ENCODE data around the gene WDR49.

Gene WDR49

DNA sequence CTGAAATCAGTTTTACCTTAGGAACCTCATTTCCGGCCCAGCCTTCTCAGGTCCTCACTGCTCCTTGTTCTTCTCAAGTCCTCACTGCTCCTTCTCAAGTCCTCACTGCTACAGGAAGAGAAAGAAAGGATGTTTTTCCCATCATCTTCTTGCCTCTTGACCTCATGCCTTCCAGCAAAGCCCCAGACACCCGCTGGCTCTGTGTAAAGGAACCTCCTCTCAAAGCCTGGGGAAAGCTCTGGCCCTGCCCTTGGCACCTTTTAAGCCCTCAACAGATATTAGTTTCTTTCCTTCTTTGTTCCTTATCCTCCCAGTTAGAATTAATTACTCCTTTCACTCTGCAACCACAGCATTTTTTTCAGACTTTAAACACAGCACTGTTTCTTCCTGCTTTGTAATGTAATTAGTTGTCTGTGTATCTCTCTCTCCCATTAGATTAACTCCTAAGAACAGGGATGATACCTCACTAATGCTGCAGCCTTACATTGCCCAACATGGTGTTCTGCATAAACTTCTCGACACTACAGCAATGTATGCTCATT is 4.0 kb upstream of the WDR49 start:
- no peak for DNase-seq
- H3K27ac ChIP-seq (ENCODE audit: insufficient read depth in 1 of 2, low read depth in 1 of 2, low read length in 2 of 2, poor library complexity in 1 of 2, severe bottlenecking in 2 of 2), result no peak overlapping the region
- H3K9me3 ChIP-seq (ENCODE audit: control extremely low read depth in 1 of 5, control insufficient read depth in 4 of 5, insufficient read depth in 2 of 5, low read depth in 1 of 5, low read length in 4 of 5), result no peaks in the 10 kb centered on the region
- CTCF ChIA-PET, result no interaction called here
- POLR2A ChIA-PET, result no interaction called here
- H3K27me3 ChIP-seq (replicated peaks in 2 of 5; ENCODE audit: control insufficient read depth in 4 of 5, insufficient read depth in 5 of 5, low read length in 4 of 5), result no peaks in the 10 kb centered on the region
- 100% methylated on average over 3 of the region's 3 CpGs for WGBS (ENCODE audit: insufficient coverage)
- peaks cover 0 to 17% (median 7%) of the 10 kb centered on the region in 4 experiments for H3K4me1 ChIP-seq (ENCODE audit: control extremely low read depth in 1 of 4, control insufficient read depth in 4 of 4, insufficient read depth in 4 of 4, low read length in 3 of 4)
- no peak overlapping the region for H3K4me3 ChIP-seq (ENCODE audit: control insufficient read depth in 1 of 7, extremely low read depth in 1 of 7, insufficient read depth in 4 of 7, low read depth in 2 of 7, low read length in 6 of 7)
- no peaks in the 10 kb centered on the region for H3K36me3 ChIP-seq (ENCODE audit: control insufficient read depth in 4 of 4, insufficient read depth in 4 of 4, low read length in 3 of 4)

DNA sequence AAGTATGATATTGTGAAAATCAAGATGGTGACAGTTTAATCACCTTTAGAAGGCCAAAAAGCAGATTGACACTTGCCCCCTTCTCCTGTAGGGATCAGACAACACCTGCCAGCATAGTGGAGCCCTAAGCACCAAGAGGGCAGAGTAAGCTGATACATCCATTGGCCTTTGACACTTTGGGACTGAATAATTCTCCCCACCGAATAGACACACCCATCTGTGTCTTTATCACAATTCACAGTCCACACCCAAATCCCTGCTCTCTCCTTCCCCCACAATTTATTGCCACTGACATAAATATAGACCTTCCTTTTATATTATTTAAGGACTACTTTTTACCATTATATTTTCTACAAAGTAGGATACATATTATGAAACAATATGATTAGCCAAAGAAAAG is 3.1 kb upstream of the WDR49 start:
- ChIA-PET POLR2A (no interaction called here), CTCF (no interaction called here)
- H3K27me3 ChIP-seq (replicated peaks in 2 of 5; ENCODE audit: control insufficient read depth in 4 of 5, insufficient read depth in 5 of 5, low read length in 4 of 5), result no peaks in the 10 kb centered on the region
- 88% methylated on average over 1 of the region's 1 CpG for WGBS (ENCODE audit: insufficient coverage)
- DNase-seq, result no peak
- H3K27ac ChIP-seq (ENCODE audit: insufficient read depth in 1 of 2, low read depth in 1 of 2, low read length in 2 of 2, poor library complexity in 1 of 2, severe bottlenecking in 2 of 2), result no peak overlapping the region
- peaks cover under 1 to 26% (median 12%) of the 10 kb centered on the region in 4 experiments for H3K4me1 ChIP-seq (ENCODE audit: control extremely low read depth in 1 of 4, control insufficient read depth in 4 of 4, insufficient read depth in 4 of 4, low read length in 3 of 4)
- no peak overlapping the region for H3K4me3 ChIP-seq (ENCODE audit: control insufficient read depth in 1 of 7, extremely low read depth in 1 of 7, insufficient read depth in 4 of 7, low read depth in 2 of 7, low read length in 6 of 7)
- no peaks in the 10 kb centered on the region for H3K36me3 ChIP-seq (ENCODE audit: control insufficient read depth in 4 of 4, insufficient read depth in 4 of 4, low read length in 3 of 4)
- H3K9me3 ChIP-seq (ENCODE audit: control extremely low read depth in 1 of 5, control insufficient read depth in 4 of 5, insufficient read depth in 2 of 5, low read depth in 1 of 5, low read length in 4 of 5), result no peaks in the 10 kb centered on the region

DNA sequence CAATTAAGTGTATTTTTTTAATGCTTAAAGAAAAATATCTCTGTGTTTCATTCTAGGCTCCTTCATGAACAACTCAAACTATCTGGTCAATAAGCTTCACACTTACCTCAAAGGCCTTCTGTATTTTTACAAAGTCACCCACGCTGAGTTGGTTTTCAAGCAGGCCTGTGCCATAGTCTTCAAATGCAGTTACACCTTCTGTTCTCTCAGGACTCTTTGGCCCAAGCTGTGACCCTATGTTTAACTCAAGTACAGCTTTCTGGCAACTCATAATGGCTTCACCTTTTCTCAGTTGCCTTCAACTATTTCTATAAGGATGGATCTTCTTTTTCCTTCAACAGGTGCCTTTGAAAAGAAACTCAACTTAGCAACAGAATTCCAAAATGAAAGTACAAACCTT is 587 bp downstream of the WDR49 start:
- Histone ChIP-seq H3K4me1 (ENCODE audit: control extremely low read depth in 1 of 4, control insufficient read depth in 4 of 4, insufficient read depth in 4 of 4, low read length in 3 of 4) (peaks cover 15 to 48% (median 22%) of the 10 kb centered on the region in 4 experiments), H3K27me3 (replicated peaks in 2 of 5; ENCODE audit: control insufficient read depth in 4 of 5, insufficient read depth in 5 of 5, low read length in 4 of 5) (no peaks in the 10 kb centered on the region), H3K36me3 (ENCODE audit: control insufficient read depth in 4 of 4, insufficient read depth in 4 of 4, low read length in 3 of 4) (peaks cover 0 to 2% (median under 1%) of the 10 kb centered on the region in 4 experiments), H3K9me3 (ENCODE audit: control extremely low read depth in 1 of 5, control insufficient read depth in 4 of 5, insufficient read depth in 2 of 5, low read depth in 1 of 5, low read length in 4 of 5) (no peaks in the 10 kb centered on the region), H3K27ac (ENCODE audit: insufficient read depth in 1 of 2, low read depth in 1 of 2, low read length in 2 of 2, poor library complexity in 1 of 2, severe bottlenecking in 2 of 2) (peak overlapping the region; percentile 61 to 73), H3K4me3 (ENCODE audit: control insufficient read depth in 1 of 7, extremely low read depth in 1 of 7, insufficient read depth in 4 of 7, low read depth in 2 of 7, low read length in 6 of 7) (peak overlapping the region in 5 of 7 experiments; percentile 39 to 78 (median 71))
- POLR2A ChIA-PET, result no interaction called here
- peak in 2 of 3 donors; percentile 6 to 15 for DNase-seq
- CTCF ChIA-PET, result interaction anchor here (1.3 kb wide), 1 partner anchor 157 kb away, joined by 3 read pairs; no protein-coding TSS in a partner anchor
- WGBS (ENCODE audit: insufficient coverage), result 75% methylated on average over 1 of the region's 1 CpG

GRCh38 chr3:167651826-167652225 is 1.9 kb downstream of the WDR49 start:
- Histone ChIP-seq H3K27ac (ENCODE audit: insufficient read depth in 1 of 2, low read depth in 1 of 2, low read length in 2 of 2, poor library complexity in 1 of 2, severe bottlenecking in 2 of 2) (no peak overlapping the region), H3K9me3 (ENCODE audit: control extremely low read depth in 1 of 5, control insufficient read depth in 4 of 5, insufficient read depth in 2 of 5, low read depth in 1 of 5, low read length in 4 of 5) (no peaks in the 10 kb centered on the region), H3K36me3 (ENCODE audit: control insufficient read depth in 4 of 4, insufficient read depth in 4 of 4, low read length in 3 of 4) (peaks cover 0 to 9% (median 4%) of the 10 kb centered on the region in 4 experiments), H3K27me3 (replicated peaks in 2 of 5; ENCODE audit: control insufficient read depth in 4 of 5, insufficient read depth in 5 of 5, low read length in 4 of 5) (no peaks in the 10 kb centered on the region), H3K4me1 (ENCODE audit: control extremely low read depth in 1 of 4, control insufficient read depth in 4 of 4, insufficient read depth in 4 of 4, low read length in 3 of 4) (peaks cover 15 to 43% (median 22%) of the 10 kb centered on the region in 4 experiments), H3K4me3 (ENCODE audit: control insufficient read depth in 1 of 7, extremely low read depth in 1 of 7, insufficient read depth in 4 of 7, low read depth in 2 of 7, low read length in 6 of 7) (peak overlapping the region in 3 of 7 experiments; percentile 5 to 73 (median 6))
- WGBS (ENCODE audit: insufficient coverage), result no CpG with 5 or more reads among the region's 1 CpG
- no peak for DNase-seq
- CTCF ChIA-PET, result no interaction called here
- POLR2A ChIA-PET, result no interaction called here

- peak in 2 of 3 donors; percentile 31 to 38 for DNase-seq
- POLR2A ChIA-PET, result no interaction called here
- H3K9me3 ChIP-seq (ENCODE audit: control extremely low read depth in 1 of 5, control insufficient read depth in 4 of 5, insufficient read depth in 2 of 5, low read depth in 1 of 5, low read length in 4 of 5), result peaks cover 0 to 3% (median 0%) of the 10 kb centered on the region in 5 experiments
- CTCF ChIA-PET, result no interaction called here
- H3K4me1 ChIP-seq (ENCODE audit: control extremely low read depth in 1 of 4, control insufficient read depth in 4 of 4, insufficient read depth in 4 of 4, low read length in 3 of 4), result peaks cover 15 to 43% (median 22%) of the 10 kb centered on the region in 4 experiments
- no CpG with 5 or more reads among the region's 2 CpGs for WGBS (ENCODE audit: insufficient coverage)
- H3K27me3 ChIP-seq (replicated peaks in 2 of 5; ENCODE audit: control insufficient read depth in 4 of 5, insufficient read depth in 5 of 5, low read length in 4 of 5), result no peaks in the 10 kb centered on the region
- H3K4me3 ChIP-seq (ENCODE audit: control insufficient read depth in 1 of 7, extremely low read depth in 1 of 7, insufficient read depth in 4 of 7, low read depth in 2 of 7, low read length in 6 of 7), result peak overlapping the region in 4 of 7 experiments; percentile 4 to 73 (median 20)
- H3K27ac ChIP-seq (ENCODE audit: insufficient read depth in 1 of 2, low read depth in 1 of 2, low read length in 2 of 2, poor library complexity in 1 of 2, severe bottlenecking in 2 of 2), result no peak overlapping the region
- H3K36me3 ChIP-seq (ENCODE audit: control insufficient read depth in 4 of 4, insufficient read depth in 4 of 4, low read length in 3 of 4), result peaks cover 0 to 15% (median 7%) of the 10 kb centered on the region in 4 experiments
Observed at GRCh38 chr3:167650459-167650858, 3.3 kb downstream of the WDR49 start.

GRCh38 chr3:167649746-167650145 is 4.0 kb downstream of the WDR49 start:
- ChIA-PET CTCF (no interaction called here), POLR2A (no interaction called here)
- WGBS (ENCODE audit: insufficient coverage), result 83% methylated on average over 1 of the region's 1 CpG

GRCh38 chr3:167644611-167645010 is 9.1 kb downstream of the WDR49 start:
- CTCF ChIA-PET, result no interaction called here
- H3K27me3 ChIP-seq (replicated peaks in 2 of 5; ENCODE audit: control insufficient read depth in 4 of 5, insufficient read depth in 5 of 5, low read length in 4 of 5), result no peaks in the 10 kb centered on the region
- POLR2A ChIA-PET, result no interaction called here

More at GRCh38 chr3:167649746-167650145, 4.0 kb downstream of the WDR49 start:
- H3K27ac ChIP-seq (ENCODE audit: insufficient read depth in 1 of 2, low read depth in 1 of 2, low read length in 2 of 2, poor library complexity in 1 of 2, severe bottlenecking in 2 of 2), result no peak overlapping the region
- H3K36me3 ChIP-seq (ENCODE audit: control insufficient read depth in 4 of 4, insufficient read depth in 4 of 4, low read length in 3 of 4), result peaks cover 0 to 15% (median 7%) of the 10 kb centered on the region in 4 experiments
- H3K9me3 ChIP-seq (ENCODE audit: control extremely low read depth in 1 of 5, control insufficient read depth in 4 of 5, insufficient read depth in 2 of 5, low read depth in 1 of 5, low read length in 4 of 5), result peaks cover 0 to 3% (median 0%) of the 10 kb centered on the region in 5 experiments
- no peaks in the 10 kb centered on the region for H3K27me3 ChIP-seq (replicated peaks in 2 of 5; ENCODE audit: control insufficient read depth in 4 of 5, insufficient read depth in 5 of 5, low read length in 4 of 5)
- peaks cover 15 to 43% (median 22%) of the 10 kb centered on the region in 4 experiments for H3K4me1 ChIP-seq (ENCODE audit: control extremely low read depth in 1 of 4, control insufficient read depth in 4 of 4, insufficient read depth in 4 of 4, low read length in 3 of 4)
- DNase-seq, result no peak
- H3K4me3 ChIP-seq (ENCODE audit: control insufficient read depth in 1 of 7, extremely low read depth in 1 of 7, insufficient read depth in 4 of 7, low read depth in 2 of 7, low read length in 6 of 7), result no peak overlapping the region

More at GRCh38 chr3:167644611-167645010, 9.1 kb downstream of the WDR49 start:
- no peak overlapping the region for H3K27ac ChIP-seq (ENCODE audit: insufficient read depth in 1 of 2, low read depth in 1 of 2, low read length in 2 of 2, poor library complexity in 1 of 2, severe bottlenecking in 2 of 2)
- H3K4me3 ChIP-seq (ENCODE audit: control insufficient read depth in 1 of 7, extremely low read depth in 1 of 7, insufficient read depth in 4 of 7, low read depth in 2 of 7, low read length in 6 of 7), result no peak overlapping the region
- DNase-seq, result no peak
- WGBS (ENCODE audit: insufficient coverage), result no CpG with 5 or more reads among the region's 1 CpG
- no peaks in the 10 kb centered on the region for H3K4me1 ChIP-seq (ENCODE audit: control extremely low read depth in 1 of 4, control insufficient read depth in 4 of 4, insufficient read depth in 4 of 4, low read length in 3 of 4)
- H3K36me3 ChIP-seq (ENCODE audit: control insufficient read depth in 4 of 4, insufficient read depth in 4 of 4, low read length in 3 of 4), result peaks cover 0 to 18% (median 11%) of the 10 kb centered on the region in 4 experiments
- peaks cover 0 to 8% (median 2%) of the 10 kb centered on the region in 5 experiments for H3K9me3 ChIP-seq (ENCODE audit: control extremely low read depth in 1 of 5, control insufficient read depth in 4 of 5, insufficient read depth in 2 of 5, low read depth in 1 of 5, low read length in 4 of 5)
